ENCODE data around the gene RGSL1. TPM values are rescaled to one million over a fixed set of nuclear protein-coding genes. Genes with fewer than 3 reads are reported as not detected.

RGSL1 gene
- total and polyA plus RNA-seq, 12 donors, result not detected

DNA sequence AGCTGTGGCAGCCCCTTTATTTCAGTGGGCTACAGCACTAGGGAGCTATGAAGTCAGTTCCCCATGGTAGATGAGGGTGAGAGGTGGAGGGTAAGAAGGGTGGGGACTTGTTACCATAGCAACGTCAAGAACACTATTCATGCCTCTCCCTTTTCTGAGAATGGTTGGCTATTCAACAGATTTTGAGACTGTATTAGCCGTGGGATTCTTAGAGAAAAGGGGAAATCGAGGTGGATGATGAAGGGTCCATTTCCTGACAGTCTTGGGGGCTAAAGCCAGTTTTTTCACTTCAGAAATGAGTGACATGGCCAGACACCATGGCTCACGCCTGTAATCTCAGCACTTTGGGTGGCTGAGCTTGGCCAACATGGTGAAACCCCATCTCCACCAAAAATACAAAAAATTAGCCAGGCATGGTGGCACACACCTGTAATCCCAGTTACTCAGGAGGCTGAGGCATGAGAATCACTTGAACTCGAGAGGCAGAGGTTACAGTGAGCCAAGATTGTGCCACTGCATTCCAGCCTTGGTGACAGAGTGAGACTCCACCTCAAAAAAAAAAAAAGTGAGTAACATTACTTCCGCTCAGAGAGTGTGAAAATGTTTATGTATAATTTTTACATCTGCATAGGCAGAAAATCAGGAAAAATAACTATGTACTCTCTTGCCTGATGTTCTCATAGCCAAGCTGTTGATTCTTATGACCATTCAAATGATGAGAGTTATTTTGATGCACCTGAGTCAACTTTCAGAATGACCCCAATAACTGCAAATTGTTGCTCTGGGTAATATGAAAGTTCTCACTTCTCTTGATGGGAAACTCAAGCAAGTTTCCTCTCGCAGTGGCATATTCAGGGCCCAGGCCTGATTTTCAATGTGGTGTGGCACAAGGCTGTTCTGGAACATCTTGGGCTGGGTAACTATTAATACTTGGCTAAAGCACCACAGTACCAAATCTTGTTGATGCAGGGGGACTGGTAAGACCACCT lies 23.2 kb upstream of the RGSL1 start:
- Histone ChIP-seq H3K4me3 (no peak overlapping the region), H3K27ac (no peak overlapping the region), H3K36me3 (no peaks in the 10 kb centered on the region), H3K27me3 (peaks cover 0 to 7% (median 3%) of the 10 kb centered on the region in 7 donors), H3K4me1 (peaks cover 0 to 11% (median 0%) of the 10 kb centered on the region in 9 donors), H3K9me3 (no peaks in the 10 kb centered on the region)
- DNase-seq (no peak), ATAC-seq (no peak)
- TF ChIP-seq CTCF (IDR thresholded peaks at IDR 0.05), result no peak
- 80 to 81% methylated on average over 7 of the region's 7 CpGs for WGBS, 2 donors
- intact Hi-C loops (cut with DNase I), result no loop called here

GRCh38 chr1:182428043-182428442 lies 21.9 kb upstream of the RGSL1 start:
- Histone ChIP-seq H3K27me3 (peaks cover 0 to 3% (median 0%) of the 10 kb centered on the region in 7 donors), H3K27ac (no peak overlapping the region), H3K4me3 (no peak overlapping the region), H3K9me3 (no peaks in the 10 kb centered on the region), H3K36me3 (no peaks in the 10 kb centered on the region), H3K4me1 (peaks cover 0 to 11% (median 0%) of the 10 kb centered on the region in 9 donors)
- intact Hi-C loops (cut with DNase I), result no loop called here
- DNase-seq (no peak), ATAC-seq (no peak)
- no peak for TF ChIP-seq CTCF (IDR thresholded peaks at IDR 0.05)
- 90 to 94% methylated on average over 2 of the region's 2 CpGs for WGBS, 2 donors

DNA sequence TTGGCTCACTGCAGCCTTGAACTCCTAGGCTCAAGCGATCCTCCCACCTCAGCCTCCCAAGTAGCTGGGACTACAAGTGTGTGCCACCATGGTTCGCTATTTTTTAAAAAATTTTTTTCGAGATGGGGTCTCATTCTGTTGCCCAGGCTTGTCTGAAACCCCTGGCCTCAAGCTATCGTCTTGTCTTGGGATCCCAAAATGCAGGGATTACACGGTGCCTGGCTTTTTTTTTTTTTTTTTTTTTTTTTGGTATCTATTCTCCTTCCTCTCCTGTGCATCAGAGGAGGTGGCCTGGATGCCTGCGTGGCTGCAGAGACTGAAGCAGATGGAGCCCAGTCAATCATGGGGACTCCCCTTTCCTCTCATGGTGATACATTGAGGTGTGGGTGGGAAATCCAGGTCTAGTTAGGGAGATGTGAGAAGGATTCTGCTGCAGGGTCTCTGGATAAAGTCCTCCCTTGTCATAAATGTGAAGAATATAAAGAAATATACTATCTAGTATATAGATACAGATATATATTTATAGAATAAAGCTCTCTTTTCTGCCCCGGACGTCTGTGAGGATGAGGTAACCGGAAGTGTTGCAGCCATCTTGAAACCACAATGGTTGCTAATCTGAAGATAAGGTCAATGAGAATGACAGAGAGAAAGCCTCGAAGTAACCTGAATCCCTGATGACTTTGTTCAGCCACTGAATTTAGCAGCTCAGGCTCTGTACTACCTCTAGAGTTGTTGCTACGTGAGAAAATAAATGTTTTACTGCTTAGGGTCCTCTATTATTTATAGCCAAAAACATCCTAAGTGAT lies 19.5 kb upstream of the RGSL1 start:
- no peaks in the 10 kb centered on the region for H3K9me3 ChIP-seq
- 68 to 76% methylated on average over 11 of the region's 11 CpGs for WGBS, 2 donors
- no peak overlapping the region for H3K4me3 ChIP-seq
- no peak for ATAC-seq
- no peaks in the 10 kb centered on the region for H3K36me3 ChIP-seq
- H3K27me3 ChIP-seq, result peaks cover 0 to 3% (median 0%) of the 10 kb centered on the region in 7 donors
- no peak for DNase-seq
- peaks cover 0 to 11% (median 0%) of the 10 kb centered on the region in 9 donors for H3K4me1 ChIP-seq
- TF ChIP-seq CTCF (IDR thresholded peaks at IDR 0.05), result no peak
- H3K27ac ChIP-seq, result no peak overlapping the region
- intact Hi-C loops (cut with DNase I), result no loop called here

GRCh38 chr1:182431278-182431677 lies 18.7 kb upstream of the RGSL1 start:
- 89 to 92% methylated on average over 7 of the region's 7 CpGs for WGBS, 2 donors
- no peaks in the 10 kb centered on the region for H3K9me3 ChIP-seq

More at GRCh38 chr1:182431278-182431677, 18.7 kb upstream of the RGSL1 start:
- Histone ChIP-seq H3K4me3 (no peak overlapping the region), H3K36me3 (no peaks in the 10 kb centered on the region), H3K27ac (no peak overlapping the region), H3K4me1 (peaks cover 0 to 11% (median 0%) of the 10 kb centered on the region in 9 donors), H3K27me3 (peaks cover 0 to 3% (median 0%) of the 10 kb centered on the region in 7 donors)
- TF ChIP-seq CTCF (IDR thresholded peaks at IDR 0.05), result no peak
- DNase-seq (no peak), ATAC-seq (no peak)
- intact Hi-C loops (cut with DNase I), result no loop called here
